Measurements from ENCODE around the gene SCP2D1. TPM values are rescaled to one million over a fixed set of nuclear protein-coding genes. Genes with fewer than 3 reads are reported as not detected.

Gene SCP2D1
- total RNA-seq, 1 experiment from 2014 or later, result not detected

GRCh38 chr20:18815194-18815942 is 1.8 kb downstream of the SCP2D1 start:
- DNase-seq (ENCODE audit: low spot score), result no peak

GRCh38 chr20:18822832-18823231 is 9.2 kb downstream of the SCP2D1 start:
- DNase-seq (ENCODE audit: low spot score), result no peak

- DNase-seq (ENCODE audit: low spot score), result no peak
Measured at GRCh38 chr20:18831830-18832499, 18.4 kb downstream of the SCP2D1 start.

- no peak for DNase-seq (ENCODE audit: low spot score)
Measured at GRCh38 chr20:18832546-18833200, 19.1 kb downstream of the SCP2D1 start.

GRCh38 chr20:18835466-18836256 is 22.1 kb downstream of the SCP2D1 start:
- no peak for DNase-seq (ENCODE audit: low spot score)

GRCh38 chr20:18837718-18838117 is 24.1 kb downstream of the SCP2D1 start:
- no peak for DNase-seq (ENCODE audit: low spot score)

GRCh38 chr20:18839507-18840247 is 26.1 kb downstream of the SCP2D1 start:
- no peak for DNase-seq (ENCODE audit: low spot score)

- DNase-seq (ENCODE audit: low spot score), result no peak
Measured at GRCh38 chr20:18840248-18840645, 26.7 kb downstream of the SCP2D1 start.

- DNase-seq (ENCODE audit: low spot score), result no peak
Measured at GRCh38 chr20:18845017-18845416, 31.4 kb downstream of the SCP2D1 start.

GRCh38 chr20:18847226-18847755 is 33.7 kb downstream of the SCP2D1 start:
- DNase-seq (ENCODE audit: low spot score), result no peak

GRCh38 chr20:18849131-18849530 is 35.5 kb downstream of the SCP2D1 start:
- no peak for DNase-seq (ENCODE audit: low spot score)

- no peak for DNase-seq (ENCODE audit: low spot score)
Measured at GRCh38 chr20:18851629-18852028, 38.0 kb downstream of the SCP2D1 start.

GRCh38 chr20:18852318-18852717 is 38.7 kb downstream of the SCP2D1 start:
- no peak for DNase-seq (ENCODE audit: low spot score)

- DNase-seq (ENCODE audit: low spot score), result no peak
Measured at GRCh38 chr20:18853216-18853615, 39.6 kb downstream of the SCP2D1 start.

GRCh38 chr20:18853946-18854646 is 40.5 kb downstream of the SCP2D1 start:
- DNase-seq (ENCODE audit: low spot score), result no peak

- DNase-seq (ENCODE audit: low spot score), result no peak
Measured at GRCh38 chr20:18855882-18856281, 42.3 kb downstream of the SCP2D1 start.

- DNase-seq (ENCODE audit: low spot score), result no peak
Measured at GRCh38 chr20:18856873-18857272, 43.3 kb downstream of the SCP2D1 start.

- DNase-seq (ENCODE audit: low spot score), result no peak
Measured at GRCh38 chr20:18857640-18858039, 44.1 kb downstream of the SCP2D1 start.

GRCh38 chr20:18858816-18859215 is 45.2 kb downstream of the SCP2D1 start:
- no peak for DNase-seq (ENCODE audit: low spot score)

Measured in H4 (cell line).